Stimulated activated CD4-positive, alpha-beta T cell treated with anti-CD3 and anti-CD28 coated beads, Interleukin-1b, Interleukin-23, amount 100 ng/mL, for 24 hours (primary cell): ENCODE data around the gene RING1.
"Not testable (repeated sequence)": the region's sequence is repeated elsewhere in the genome, so short reads cannot be mapped to it uniquely, and the experiment has no call there.

Experiments used
- DNase-seq, 4 experiments: peaks; one replicate each; pipeline ENCODE4 v3.0.0-alpha.2; 2020; ENCODE audit warnings: low read depth in 4 of 4, low spot score in 1 of 4

Gene RING1

DNA sequence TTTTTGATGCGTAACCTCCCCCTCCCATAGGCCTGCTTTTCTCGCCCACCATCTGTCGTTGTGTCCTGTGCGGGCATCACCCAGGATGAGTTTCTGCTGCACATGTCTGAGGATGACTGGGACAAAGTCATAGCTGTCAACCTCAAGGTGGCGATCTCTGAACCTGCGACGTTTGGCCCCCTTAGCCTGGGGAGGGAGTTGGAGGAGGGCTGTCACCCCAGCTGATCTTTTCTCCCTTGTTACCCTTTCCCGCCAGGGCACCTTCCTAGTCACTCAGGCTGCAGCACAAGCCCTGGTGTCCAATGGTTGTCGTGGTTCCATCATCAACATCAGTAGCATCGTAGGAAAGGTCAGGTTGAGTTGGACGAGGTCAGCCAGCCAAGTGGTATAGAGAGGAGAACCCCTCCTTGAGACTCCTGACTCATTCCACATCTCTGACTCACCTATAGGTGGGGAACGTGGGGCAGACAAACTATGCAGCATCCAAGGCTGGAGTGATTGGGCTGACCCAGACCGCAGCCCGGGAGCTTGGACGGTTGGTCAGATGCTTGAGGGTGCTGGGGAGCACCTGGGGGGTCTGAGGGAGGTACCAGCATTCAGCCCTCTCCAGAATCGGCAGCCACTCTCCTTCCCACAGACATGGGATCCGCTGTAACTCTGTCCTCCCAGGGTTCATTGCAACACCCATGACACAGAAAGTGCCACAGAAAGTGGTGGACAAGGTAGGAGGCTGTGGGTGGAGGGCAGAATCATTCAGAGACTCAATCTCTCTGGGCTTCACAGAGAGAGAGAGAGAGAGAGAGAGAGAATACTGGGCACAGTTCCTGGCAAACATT is 2.9 kb upstream of the RING1 start:
- DNase-seq, result no peak

DNA sequence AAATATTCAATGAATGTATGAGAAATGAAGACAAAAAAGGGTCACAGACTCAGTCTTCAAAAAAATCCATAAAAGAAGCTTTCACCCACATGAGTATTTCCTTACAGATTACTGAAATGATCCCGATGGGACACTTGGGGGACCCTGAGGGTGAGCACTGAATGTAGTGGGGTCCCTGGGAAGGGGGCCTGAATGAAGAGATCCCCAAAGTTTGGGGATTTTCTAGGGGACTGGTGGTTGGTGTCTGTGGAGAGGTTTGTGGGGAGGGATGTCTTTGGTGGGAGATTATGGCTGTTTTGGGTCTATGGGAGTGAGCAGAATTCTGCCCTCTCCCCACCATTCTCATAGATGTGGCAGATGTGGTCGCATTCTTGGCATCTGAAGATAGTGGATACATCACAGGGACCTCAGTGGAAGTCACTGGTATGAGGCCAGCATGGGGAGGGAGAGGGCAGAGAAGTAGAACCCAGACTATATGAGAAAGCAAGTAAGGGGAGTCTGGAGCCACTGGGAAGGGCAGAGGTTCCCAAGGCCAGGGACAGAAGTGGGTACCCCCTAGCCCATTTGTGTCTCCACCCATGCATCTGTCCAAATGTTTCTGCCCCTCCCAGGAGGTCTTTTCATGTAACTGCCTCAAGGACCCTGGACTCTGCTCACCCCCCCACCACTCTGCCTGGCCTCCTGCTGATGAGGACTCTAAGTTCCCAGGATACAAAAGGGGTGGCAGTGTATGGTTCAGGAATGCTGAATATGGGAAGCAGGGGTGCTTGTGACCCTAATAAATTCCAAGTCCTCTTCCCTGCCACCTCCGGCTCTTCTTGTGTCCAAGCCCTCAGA is 2.1 kb upstream of the RING1 start:
- no peak for DNase-seq

DNA sequence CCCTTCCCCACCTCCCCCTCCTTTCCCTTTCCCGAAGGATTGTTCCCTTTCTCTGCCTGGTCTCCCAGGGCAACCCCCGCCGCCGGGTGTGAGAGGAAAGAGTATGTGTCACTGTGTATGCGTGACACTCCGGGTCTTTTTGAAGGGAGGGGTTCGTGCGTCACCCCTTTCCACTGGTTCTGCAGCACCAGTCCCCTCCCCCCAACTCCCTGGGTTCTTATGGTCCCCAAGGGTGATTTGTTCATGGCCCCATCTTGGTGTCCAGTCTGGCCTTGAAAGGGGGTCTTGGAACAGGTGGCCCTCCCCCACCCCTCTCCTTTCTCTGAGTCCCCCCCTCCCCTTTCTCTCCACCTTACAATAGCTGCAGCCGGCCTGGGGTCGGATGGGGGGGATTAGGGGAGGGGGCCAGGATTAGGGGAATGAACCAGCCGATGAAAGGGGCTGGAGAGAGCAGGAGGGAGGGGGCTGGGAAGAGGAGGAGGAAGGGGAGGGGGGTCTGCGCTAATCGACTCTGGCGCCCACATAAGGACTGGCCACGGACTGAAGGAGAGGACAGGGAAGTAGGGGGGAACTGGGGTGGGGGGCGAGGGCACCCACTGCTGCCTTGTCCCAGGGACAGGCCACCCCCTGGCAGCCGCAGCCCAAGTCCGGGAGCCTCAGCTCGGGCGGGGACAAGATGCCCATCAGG is 1.3 kb upstream of the RING1 start:
- DNase-seq, result no peak

DNA sequence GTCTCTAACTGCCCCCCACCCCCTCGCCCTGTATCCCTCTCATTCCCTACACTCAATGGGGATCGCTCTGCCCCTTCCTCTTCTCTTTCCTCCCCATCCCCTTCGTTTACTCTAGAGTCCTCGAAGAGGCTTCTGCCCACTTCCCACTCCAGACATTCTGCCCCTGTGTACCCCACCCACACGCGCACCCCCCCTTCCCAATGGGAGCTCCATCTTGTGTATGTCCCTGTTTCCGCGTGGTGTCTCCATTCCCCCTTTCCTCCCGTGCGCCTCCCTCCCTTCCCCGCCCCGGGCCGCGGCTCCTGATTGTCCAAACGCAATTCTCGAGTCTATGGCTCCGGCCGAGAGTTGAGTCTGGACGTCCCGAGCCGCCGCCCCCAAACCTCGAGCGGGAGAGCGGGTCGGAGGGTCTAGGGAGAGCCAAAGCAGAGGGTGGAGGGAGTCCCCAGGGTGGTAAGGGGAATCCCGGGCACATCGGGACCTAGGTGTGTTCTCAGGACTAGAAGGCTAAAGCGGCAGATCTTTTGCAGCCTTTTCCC is 679 bp upstream of the RING1 start:
- DNase-seq, result no peak

- DNase-seq, result no peak
Observed at GRCh38 chr6:33209856-33210255, 1.6 kb downstream of the RING1 start.

- DNase-seq, result no peak
Observed at GRCh38 chr6:33211136-33211535, 2.8 kb downstream of the RING1 start.

GRCh38 chr6:33211666-33212422 is 3.5 kb downstream of the RING1 start:
- DNase-seq, result no peak

GRCh38 chr6:33212857-33213165 is 4.5 kb downstream of the RING1 start:
- DNase-seq, result no peak

DNA sequence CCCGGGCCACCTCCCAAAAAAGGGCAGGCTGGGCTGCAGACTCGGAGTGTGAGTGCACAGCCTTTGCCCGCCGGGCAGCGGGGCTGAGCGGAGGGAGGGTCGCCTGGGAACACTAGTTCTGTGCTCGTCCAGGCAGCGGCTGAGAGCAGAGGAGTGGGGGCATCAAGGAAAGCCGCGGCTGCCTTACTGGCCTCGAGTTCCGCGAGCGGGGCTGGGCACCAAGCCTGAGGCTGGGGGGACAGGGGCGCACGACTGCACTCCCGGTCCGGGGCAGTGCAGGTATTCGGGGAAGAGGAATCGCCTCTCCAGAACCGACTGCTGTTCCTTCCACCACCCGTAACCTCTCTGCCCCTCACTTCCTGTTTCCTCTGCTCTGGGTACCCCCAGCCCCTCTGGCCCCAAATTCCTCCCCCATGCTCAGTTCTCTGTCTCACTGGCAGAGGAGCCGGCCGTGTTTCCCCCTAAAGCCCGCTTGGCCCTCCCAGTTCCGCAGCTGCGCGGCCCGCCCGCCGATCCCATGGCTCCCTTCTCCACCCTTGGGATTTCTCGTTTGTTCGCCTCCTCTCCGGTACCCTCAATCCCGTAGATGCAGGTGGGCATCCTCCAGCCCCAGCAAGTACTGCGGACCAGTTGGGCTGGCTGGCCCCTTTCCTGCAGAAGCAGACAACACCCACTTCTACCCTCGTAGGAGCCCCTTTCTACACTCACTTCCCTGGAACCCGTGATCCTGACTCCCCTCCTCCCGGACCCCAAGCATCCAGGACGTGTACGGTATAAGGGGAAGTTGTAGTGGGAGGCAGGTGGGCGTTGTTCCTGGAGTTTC is 5.1 kb downstream of the RING1 start:
- no peak for DNase-seq

DNA sequence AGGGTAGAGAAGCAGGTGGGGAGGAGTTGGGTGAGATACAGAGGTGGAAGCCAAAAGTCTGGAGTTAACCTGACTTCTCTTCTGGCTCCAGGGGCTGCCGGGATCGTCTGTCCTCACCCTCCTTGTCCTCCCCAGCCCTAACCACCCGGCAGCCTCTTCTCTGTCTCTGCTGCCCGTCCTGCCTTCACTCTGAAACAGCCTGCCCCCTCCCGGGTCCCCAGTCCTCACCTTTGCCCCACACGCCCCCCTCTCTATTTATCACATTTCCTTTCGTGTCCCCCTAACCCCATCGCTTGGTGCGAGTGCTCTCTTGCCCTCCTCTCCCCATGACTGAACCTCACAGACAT is 5.7 kb downstream of the RING1 start:
- no peak for DNase-seq

- no peak for DNase-seq
Observed at GRCh38 chr6:33215271-33216116, 7.2 kb downstream of the RING1 start.

GRCh38 chr6:33216117-33216649 is 7.9 kb downstream of the RING1 start:
- DNase-seq, result no peak

DNA sequence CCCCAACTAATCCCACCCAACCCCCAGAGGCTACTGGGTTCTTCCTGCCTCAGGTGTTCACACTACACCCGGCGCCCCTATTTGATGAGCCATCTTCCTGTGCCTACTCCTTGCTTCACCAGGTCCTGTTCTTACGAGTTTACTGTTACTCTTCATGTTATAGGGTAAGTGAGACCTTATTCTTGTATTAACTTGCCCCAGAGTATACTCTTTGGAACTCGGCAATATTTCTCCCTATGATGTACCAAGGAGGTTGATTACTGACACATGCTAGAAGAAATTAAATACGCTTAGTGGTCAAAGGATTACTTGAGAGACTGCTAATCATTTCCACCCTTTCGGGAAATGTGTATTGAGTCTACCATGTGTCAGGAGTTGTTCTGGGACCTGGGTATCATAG is 8.9 kb downstream of the RING1 start:
- DNase-seq, result no peak

DNA sequence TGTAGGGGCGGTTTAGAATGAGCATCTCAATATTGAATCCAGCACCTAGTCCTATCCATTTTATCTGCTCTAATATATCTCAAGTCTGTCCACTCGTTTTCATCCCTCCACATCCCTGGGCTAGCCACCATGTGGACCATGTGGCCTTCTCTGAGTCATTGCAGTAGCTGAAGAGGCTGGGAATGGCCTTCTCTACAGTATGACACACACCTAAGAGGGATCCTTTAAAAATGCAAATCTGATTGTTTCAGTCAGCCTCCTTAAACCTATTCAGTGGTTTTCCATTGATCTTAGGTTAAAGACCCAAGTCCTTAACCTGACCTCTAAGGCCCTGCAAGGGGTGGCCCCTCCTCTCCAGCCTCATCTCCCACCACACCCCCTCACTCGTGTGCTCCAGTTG is 9.4 kb downstream of the RING1 start:
- no peak for DNase-seq

DNA sequence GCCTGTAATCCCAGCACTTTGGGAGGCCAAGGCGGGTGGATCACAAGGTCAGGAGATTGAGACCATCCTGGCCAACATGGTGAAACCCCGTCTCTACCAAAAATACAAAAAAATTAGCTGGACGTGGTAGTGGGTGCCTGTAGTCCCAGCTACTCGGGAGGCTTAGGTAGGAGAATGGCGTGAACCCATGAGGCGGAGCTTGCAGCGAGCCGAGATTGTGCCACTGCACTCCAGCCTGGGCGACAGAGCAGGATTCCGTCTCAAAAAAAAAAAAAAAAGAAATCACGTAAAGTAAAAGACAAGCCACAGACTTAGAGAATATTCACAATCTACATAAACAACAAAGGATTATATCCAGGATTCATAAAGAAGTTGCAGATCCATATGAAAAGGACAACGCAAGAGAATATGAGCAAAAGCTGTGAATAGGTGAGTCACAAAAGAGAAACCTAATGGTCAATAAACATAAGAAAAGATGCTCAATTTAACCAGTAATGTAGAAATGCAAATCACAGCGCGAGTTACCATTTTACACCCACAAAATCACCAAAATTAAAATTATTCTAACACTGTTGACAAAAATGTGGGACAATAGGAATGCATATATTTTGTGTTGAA is 18.3 kb downstream of the RING1 start:
- DNase-seq, result not testable (repeated sequence)

DNA sequence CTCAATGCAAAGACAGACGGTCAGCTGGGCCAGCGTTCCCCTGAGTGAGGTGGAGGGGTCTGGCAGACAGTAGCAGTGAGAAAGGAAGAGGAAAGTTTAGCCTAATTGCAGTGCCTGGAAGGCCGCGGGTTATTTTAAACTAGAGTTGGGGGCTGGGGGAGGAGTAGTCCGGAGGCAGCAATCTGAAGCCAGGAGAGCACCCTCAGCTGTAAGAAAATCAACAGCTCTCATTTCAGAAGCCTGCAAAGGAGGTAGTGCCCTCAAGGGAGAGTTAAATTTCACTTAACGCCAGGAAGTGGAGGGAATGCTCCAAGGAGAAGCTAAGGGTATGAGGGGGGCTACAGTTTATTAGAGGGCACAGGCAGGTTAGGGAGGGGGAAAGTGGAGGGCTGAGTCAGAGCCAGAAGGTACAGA is 26.9 kb downstream of the RING1 start:
- DNase-seq, result no peak

- DNase-seq, result no peak
Observed at GRCh38 chr6:33236328-33236727, 28.0 kb downstream of the RING1 start.

DNA sequence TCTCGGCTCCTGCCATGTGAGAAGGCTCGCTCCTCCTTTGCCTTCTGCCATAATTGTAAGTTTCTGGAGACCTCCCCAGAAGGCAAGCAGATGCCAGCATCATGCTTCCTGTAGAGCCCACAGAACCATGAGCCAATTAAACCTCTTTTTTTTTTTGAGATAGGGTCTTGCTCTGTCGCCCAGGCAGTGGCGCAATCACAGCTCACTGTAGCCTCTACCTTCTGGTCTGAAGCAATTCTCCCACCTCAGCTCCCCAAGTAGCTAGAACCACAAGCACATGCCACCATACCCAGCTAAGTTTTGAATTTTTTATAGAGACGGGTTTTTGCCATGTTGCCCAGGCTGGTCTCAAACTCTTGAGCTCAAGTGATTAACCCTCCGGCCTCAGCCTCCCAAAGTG is 28.6 kb downstream of the RING1 start:
- DNase-seq, result no peak

GRCh38 chr6:33237741-33238140 is 29.4 kb downstream of the RING1 start:
- no peak for DNase-seq
